HTERT RPE-1 (cell line): Measurements from ENCODE around the gene MYL6.
"Not testable (repeated sequence)": the region's sequence is repeated elsewhere in the genome, so short reads cannot be mapped to it uniquely, and the experiment has no call there.

Source experiments
- in situ Hi-C: fragments of 300-500 bp; cut with MboI; formaldehyde crosslinking; loops from 4 replicates; pipeline ENCODE4 v1.14.3; 2020; ENCODE audit warnings: low sequenced_read_pairs

MYL6 gene

DNA sequence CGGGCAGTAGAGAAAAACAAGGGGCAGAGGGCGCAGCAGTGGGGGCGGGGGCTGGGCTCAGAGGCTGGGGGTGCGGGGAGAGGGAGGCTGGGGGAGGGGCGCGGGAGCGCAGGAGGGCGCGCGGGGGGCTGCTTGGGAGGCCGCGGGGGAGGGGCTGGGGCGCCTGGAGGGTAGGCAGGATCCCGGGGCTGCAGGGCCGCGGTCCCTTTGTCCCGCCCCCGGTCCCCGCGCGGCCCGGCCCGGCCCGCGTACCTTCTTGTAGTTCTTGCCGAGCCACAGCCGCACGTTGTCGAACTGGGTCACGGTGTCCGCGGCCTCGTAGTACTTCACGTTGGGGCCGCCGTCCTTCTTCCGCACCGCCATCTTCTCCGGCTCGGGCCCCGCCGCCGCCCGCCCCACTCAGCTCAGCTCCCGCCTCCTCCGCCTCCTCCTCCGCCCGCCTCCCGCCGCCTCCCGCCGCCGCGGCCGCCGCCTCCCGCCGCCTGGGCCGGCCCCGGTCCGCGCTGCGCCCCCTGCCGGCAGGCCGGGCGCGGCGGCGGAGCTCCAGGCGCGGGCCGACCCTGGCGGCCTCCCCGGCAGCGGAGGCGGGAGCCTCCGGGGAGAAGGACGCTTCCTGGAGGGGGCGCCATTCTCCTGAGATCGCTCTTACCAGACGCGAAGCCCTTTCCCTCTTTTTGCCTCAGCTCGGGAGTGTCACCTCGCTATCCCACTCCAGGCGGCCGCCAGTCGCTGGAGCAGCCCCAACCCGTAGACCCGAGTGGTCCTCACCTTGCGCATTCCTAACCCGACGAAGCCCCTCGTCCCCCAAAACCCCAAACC is 31.1 kb downstream of the MYL6 start, which contains the start of gene SMARCC2:
Gene SMARCC2, minus strand, starts transcription at position 385 of the 819 bp plus-strand sequence. Its CDS starts 22 bp downstream, at position 363.
- in situ Hi-C loops: no loop called here

DNA sequence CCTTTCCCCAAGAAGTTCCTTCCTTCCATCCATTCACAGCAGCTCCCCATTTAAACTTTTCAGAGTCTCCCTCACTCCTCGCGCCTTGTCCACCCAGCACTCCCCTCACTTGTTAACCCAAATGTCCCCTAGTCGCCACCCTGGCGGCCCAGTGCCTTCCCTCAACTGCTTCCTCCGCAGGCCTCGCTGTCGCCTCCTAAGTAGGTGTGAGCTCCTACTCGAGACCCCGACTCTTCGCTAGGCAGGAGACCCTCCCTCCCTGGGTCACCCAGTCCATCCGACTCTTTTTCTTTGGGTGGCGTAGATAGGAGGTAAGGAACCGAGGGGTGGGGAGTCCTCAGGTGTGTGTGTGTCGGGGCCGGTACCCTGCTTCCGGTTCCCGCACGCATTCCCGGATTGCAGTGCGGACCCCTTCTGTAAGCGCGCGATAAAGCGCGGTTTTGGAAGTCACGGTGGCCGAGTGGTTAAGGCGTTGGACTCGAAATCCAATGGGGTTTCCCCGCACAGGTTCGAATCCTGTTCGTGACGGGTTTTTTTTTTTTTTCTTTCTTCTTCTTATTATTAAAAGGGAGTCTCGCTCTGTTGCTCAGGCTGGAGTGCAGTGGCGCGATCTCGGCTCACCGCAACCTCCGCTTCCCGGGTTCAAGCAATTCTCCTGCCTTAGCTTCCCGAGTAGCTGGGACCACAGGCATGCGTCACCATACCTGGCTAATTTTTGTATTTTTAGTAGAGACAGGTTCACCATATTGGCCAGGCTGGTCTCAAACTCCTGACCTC is 31.9 kb downstream of the MYL6 start:
- in situ Hi-C loops: no loop called here

DNA sequence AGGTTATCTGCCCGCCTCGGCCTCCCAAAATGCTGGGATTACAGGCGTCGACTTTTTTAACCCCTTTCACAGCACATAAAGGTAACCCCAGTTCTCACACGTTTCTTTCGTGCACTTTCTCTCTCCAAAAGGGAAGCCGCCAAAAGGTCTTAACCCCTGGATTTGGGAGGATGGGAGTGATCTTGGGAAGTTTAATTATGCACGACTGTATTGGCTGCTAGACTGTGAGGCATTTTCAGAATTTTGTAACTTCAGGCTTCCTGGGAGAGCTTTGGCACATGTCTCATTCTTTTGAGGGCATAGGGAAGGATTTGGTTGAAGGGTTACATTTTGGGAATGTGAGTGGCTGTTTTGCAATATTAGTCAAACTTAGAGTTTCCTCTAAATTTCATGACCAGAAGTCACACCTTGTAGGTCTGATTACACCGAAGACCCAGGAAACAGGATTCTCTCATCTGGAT is 32.6 kb downstream of the MYL6 start:
- in situ Hi-C loops: no loop called here

DNA sequence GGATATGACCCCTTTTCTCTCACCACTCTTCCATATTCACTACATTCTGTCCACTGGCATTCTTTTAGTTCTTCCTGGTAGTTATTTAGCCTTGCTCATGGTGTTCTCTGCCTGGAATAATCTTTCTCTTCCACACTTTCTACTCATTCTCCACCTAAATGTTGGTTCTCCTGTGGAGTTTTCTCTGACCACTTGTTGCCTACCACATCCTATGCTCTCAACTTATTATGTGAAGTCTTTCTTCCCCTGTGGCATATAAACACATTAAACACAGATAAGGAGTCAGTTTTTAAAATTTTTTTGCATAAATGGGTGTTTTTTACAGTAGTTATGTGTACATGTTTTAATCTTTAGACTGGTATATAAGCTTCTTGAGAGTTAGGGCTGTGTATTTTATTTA is 34.4 kb downstream of the MYL6 start:
- in situ Hi-C loops: no loop called here

DNA sequence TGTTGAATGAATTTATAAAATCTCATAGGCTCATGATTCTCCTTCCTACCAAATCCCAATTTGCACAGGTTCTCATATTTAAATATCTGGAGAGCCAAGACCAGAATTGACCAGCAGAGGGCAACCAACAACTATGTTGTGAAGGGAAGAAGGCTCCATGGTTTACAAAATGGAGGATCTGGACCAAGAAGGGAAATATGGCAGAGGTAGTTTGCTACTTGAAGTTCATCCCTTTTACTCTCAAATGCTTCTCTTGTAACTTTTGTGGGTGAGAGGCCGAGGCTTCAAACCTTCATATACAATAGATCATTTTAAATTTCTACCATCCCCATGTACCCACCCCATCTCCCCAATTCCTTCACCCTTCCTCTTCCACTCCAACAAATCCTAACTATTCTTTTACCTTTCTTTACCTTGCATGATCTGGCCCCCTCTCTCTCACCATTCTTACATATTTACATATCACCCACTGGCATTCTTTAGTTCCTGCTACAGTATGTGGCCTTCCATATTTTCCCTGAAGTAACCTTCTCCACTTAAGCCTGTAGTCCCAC is 34.9 kb downstream of the MYL6 start:
- in situ Hi-C loops: no loop called here

DNA sequence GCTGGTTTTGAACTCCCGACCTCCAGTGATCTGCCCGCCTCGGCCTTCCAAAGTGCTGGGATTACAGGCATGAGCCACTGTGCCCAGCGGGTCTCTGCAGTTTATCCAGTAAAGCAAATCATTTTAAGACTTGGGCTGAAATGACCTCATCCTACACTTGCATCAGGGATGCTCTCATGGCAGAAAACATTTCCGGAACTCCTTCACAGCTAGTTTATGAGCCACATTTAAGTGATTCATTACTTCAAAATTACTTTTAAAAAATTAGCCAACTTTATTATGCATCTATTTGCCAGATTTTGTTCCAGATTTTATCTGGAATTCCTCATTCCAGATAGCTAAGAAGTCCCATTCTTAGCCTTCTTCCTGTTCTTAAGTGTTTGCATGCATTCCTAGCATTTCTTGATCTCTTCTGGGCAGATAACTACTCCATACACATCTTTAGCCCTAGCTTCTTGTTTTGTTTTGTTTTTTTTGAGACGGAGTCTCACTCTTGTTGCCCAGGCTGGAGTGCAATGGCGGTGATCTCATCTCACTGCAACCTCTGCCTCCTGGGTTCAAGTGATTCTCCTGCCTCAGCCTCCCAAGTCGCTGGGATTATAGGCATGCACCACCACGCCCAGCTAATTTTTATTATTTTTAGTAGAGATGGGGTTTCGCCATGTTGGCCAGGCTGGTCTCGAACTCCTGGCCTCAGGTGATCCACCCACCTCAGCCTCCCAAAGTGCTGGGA is 38.8 kb downstream of the MYL6 start:
- in situ Hi-C loops: not testable (repeated sequence)

DNA sequence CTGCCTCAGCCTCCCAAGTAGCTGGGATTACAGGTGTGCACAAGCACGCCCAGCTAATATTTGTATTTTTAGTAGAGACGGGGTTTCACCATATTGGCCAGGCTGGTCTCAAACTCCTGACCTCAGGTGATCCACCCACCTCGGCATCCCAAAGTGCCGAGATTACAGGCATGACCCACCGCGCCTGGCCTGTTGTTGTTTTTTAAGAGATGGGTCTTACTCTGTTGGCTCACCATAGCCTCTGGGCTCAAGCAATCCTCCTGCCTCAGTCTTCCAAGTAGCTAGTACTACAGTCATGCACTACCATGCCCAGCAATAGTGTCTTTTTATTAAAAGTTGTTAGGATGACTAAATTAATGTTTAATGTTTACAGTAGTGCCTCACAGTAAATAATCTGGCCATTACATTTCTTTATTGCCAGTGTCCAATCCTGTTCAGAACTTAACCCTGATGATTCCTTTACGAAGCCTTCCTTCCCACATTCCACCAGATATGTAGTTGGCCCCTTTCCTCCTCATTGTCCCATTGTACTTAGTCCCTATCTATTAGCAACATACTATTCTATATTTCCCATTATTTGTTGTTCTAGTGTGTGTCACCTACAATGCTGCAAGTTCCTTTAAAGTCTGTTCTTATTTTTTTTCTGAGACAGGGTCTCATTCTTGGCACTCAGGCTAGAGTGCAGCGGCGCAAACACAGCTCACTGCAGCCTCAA is 39.9 kb downstream of the MYL6 start:
- in situ Hi-C loops: no loop called here

DNA sequence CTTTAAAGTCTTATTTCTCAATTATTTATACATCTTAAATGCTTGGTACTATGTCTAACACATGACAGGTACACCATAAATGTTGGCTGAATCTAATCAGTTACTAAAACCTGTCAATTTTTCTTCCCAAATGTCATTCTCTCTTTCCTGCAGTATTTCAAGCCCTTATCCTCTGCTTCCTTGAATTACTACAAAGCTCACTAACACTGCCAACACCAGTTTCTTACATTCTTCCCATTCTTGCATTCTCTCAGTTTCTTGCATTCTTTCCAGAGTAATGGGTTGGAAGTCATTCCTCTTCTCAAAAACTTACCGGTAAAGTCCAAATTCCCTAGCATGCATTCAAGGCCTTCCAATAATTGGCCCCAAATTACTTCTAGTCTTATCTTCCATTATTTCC is 40.7 kb downstream of the MYL6 start:
- in situ Hi-C loops: no loop called here

DNA sequence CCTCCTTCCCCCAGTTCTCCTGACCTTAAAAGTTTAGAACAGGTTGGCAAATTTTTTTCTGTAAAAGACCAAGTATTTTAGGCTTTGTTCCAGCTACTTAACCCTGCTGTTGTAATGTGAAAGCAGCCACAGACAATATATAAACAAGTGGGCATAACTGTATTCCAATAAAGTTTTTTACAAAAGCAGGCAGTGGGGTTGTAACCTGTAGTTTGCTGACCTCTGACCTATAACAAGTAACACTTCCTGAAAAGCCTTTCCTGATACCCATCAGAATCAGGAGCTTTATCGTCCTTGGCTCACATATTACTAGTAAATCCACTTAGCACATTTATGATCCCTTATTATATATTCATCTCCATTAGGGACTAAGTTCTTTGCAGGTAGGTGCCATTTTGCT is 44.2 kb downstream of the MYL6 start:
- in situ Hi-C loops: no loop called here

DNA sequence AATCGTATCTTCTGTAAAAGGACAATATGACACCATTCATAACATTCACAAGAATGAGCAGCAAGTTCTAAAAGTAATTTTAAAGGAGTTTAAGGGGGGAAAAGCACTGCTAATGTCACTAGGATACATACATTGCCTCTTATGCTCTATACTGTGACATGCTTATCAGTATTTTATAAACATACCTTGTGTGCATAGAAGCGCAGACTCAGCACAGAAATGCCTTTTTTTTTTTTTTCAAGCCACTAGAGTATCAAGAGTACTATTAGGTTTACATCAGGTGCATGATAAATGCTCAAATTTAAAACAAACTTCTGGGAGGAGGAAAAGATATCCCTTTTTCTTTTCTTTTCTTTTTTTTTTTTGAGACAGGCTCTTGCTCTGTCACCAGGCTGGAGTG is 44.7 kb downstream of the MYL6 start:
- in situ Hi-C loops: no loop called here

DNA sequence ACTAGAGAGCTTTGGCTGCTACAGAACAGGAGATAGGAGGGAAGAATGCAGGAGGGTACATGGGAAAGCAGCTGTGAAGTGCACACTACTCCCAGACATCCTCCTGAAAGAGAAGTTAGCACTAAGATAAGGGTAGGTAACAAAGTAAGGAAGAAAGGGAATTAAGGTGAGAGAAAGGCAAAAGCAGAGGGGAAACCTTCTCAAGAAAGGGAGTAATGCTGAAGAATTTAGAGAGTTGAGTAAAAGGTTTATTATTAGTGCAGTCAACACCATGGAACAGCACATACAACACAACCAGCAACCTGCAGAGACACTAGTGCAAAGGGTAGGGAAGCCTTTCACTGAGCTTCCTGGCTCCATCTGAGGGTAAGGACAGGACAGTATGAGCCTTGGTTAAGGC is 46.1 kb downstream of the MYL6 start:
- in situ Hi-C loops: no loop called here

DNA sequence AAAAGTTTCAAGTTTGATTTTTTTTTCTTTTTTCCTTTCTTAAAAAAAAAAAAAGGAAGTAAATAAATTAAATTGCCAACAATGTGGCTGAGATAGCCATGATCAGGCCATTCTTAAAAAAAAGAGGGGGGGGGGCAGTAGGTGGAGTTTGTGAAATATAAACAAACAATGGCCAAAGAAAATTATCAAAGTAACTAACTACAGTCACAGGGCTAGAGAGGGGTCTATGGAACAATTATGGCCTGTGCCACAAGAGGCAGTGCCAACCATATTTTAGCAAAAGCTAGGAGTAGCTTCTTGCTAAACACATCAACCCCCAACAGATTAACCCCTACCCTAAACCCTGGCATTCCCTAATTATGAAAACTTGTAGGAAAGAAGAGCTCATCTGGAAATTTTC is 47.3 kb downstream of the MYL6 start:
- in situ Hi-C loops: no loop called here

DNA sequence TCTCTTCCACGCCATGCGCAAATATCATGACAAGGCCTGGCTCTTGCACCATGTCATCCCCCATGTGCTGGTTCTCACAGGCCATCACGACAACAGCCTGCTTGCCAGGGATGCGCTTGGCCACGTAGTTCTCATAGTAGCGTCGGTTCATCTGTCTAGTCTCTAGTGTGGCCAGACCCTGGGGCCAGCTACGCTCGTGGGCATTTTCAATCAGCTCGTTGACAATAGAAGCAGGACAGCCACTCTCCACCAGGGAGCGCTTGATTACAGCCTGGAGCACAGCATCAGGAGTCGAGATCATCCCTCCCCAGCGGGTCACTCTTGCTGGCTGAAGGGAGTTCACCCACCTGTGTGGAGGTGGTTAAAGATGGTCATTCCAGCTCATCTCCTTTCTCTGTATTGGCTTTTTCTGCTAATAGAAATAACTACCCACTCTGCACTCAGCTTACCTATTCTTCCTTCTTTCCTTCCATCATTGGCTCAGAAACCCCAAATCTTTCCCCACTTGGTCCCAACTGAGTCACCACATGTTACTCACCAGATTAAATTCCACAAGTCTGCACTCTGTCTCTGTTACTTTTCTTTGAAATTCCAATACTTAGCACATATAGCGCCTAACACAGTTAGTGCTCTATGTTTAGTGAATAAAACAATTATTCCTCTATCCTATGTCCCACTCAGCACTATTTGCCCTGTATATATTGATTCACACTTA is 48.5 kb downstream of the MYL6 start:
- in situ Hi-C loops: no loop called here

DNA sequence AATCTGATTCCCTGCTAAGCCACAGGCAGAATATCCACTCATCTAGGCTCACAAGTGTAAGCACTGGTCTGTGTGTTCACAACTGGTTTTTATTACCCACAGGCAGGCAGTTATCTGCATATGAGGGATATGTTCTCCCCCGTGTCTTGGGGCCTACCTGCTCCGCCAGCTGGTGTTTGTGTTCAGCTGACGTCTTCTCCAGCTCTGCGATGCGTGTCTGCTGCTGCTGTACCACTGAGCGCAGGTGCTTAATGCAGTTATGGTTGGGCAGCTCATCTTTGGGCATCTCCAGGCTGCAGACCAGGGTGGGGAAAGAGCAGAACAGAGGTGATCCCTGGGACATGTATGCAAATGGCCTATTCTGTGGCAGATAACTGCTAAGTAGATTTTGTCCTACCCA is 49.8 kb downstream of the MYL6 start:
- in situ Hi-C loops: no loop called here
